Measurements from ENCODE around the gene FRMD4B.

DNA sequence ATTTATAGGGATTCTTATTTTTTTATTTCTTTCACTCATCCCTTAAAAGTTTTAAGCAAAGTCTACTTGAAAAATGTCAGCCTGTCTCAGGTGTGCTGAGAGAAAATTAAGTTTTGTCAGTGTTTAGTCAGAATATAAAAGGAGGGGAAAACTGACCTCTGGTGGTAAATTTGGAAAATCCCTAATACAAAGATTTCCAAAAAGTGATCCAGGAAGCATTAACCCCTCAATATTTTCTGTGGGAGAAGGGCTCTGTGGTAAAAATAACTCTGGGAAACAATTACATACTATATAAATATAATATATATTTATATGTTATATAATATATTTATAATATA is 41.0 kb upstream of the FRMD4B start:
- TF ChIP-seq CTCF (IDR thresholded peaks at IDR 0.05): no peak; the same call in 1 of the 2 replicates
- no peak for TF ChIP-seq TCF7L2 (IDR thresholded peaks at IDR 0.05; ENCODE audit: low read depth, low read length)
- TF ChIP-seq POLR2AphosphoS5 (IDR thresholded peaks at IDR 0.05; ENCODE audit: low read depth, low read length): no peak
- TF ChIP-seq SIN3A (IDR thresholded peaks at IDR 0.05; ENCODE audit: borderline replicate concordance, insufficient read depth, low read depth, low read length): no peak
- TF ChIP-seq, protein P1, sequence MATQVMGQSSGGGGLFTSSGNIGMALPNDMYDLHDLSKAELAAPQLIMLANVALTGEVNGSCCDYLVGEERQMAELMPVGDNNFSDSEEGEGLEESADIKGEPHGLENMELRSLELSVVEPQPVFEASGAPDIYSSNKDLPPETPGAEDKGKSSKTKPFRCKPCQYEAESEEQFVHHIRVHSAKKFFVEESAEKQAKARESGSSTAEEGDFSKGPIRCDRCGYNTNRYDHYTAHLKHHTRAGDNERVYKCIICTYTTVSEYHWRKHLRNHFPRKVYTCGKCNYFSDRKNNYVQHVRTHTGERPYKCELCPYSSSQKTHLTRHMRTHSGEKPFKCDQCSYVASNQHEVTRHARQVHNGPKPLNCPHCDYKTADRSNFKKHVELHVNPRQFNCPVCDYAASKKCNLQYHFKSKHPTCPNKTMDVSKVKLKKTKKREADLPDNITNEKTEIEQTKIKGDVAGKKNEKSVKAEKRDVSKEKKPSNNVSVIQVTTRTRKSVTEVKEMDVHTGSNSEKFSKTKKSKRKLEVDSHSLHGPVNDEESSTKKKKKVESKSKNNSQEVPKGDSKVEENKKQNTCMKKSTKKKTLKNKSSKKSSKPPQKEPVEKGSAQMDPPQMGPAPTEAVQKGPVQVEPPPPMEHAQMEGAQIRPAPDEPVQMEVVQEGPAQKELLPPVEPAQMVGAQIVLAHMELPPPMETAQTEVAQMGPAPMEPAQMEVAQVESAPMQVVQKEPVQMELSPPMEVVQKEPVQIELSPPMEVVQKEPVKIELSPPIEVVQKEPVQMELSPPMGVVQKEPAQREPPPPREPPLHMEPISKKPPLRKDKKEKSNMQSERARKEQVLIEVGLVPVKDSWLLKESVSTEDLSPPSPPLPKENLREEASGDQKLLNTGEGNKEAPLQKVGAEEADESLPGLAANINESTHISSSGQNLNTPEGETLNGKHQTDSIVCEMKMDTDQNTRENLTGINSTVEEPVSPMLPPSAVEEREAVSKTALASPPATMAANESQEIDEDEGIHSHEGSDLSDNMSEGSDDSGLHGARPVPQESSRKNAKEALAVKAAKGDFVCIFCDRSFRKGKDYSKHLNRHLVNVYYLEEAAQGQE (IDR thresholded peaks at IDR 0.05; ENCODE audit: insufficient read depth in 1 of 2, low read depth in 2 of 2, low read length in 1 of 2): no peak
